ENCODE data around the gene HLF. TPM values are rescaled to one million over a fixed set of nuclear protein-coding genes. Genes with fewer than 3 reads are reported as not detected.

HLF gene
- polyA plus RNA-seq, 10 donors: 4.4 to 9.3 (median 5.5) TPM

DNA sequence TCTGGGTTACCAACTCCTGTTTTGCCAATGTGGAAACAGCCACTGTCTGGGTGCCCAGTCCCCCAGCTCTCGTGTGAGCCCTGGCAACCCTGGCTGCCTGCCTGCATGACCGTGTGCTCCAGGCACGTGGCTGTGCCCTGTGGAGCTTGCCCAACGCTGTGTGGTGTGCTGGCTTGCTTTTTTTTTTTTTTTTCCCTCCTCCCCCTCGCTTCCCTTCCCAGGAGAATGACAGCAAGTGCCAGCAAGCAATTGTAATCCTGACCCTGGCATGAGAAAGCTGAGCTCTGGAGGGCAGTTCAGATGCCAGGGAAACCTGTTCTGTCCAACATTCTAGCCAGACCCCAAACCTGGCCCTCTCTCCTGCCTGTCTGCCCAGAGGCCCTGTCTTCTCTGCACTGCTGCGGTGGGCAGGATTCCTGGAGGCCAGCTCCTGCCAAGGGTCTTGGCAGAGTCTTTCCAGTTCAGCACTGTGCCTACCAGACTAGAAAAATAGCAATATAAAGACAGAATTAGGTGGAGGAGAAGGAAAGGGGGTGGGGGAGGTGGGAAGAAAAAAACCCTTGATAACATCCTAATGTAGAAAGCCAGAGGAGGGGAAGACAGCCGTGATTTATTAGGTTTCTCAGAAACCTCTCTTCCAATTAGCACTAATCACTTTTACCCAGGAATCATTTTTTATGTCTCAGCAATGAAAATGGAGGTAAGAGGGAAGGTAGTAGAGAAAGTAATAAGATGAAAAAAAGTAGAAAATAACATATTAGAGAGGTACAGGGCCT, 9.0 kb downstream of the HLF start:
- DNase-seq: peak in 2 of 3 donors; percentile 32 to 41

DNA sequence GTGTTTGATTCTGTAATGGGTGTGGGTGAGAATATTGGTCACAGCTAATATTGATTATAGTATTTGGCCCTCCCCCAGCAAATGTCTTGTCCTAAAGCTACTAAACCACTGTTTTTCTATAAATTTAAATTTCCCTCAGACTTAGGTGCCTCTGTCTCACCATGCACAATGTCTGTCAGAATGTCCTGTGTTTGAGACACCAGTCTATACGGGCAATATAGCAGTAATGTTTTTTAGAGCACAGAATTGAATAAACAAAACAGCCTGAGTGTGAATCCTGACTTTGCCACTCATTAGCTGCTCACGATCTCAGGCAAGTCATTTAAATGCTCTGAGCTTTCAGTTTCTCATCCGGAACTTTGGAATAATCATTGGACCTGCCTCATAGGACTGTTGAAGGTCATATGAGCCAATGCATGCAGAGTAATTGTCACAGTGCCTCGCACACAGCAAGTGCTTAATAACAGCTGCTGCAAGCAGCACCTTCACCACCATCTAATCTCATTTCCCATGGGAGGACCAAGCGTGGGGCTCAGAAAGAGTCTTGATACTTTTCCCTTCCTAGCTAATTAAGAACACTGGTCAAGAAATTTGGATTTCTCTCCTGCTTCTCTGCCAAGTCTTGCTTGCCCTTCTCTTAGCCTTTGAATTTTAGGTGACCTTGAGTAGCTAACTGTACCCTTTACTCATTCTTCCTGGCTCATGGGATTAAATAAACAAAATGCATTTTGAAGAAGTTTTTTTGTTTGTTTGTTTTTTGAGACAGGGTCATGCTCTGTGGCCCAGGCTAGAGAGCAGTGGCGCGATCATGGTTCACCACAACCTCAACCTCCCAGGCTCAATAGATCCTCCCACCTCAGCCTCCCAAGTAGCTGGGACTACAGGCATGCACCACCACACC, 9.8 kb downstream of the HLF start:
- no peak for DNase-seq

GRCh38 chr17:55275894-55276804, 11.4 kb downstream of the HLF start:
- no peak for DNase-seq

DNA sequence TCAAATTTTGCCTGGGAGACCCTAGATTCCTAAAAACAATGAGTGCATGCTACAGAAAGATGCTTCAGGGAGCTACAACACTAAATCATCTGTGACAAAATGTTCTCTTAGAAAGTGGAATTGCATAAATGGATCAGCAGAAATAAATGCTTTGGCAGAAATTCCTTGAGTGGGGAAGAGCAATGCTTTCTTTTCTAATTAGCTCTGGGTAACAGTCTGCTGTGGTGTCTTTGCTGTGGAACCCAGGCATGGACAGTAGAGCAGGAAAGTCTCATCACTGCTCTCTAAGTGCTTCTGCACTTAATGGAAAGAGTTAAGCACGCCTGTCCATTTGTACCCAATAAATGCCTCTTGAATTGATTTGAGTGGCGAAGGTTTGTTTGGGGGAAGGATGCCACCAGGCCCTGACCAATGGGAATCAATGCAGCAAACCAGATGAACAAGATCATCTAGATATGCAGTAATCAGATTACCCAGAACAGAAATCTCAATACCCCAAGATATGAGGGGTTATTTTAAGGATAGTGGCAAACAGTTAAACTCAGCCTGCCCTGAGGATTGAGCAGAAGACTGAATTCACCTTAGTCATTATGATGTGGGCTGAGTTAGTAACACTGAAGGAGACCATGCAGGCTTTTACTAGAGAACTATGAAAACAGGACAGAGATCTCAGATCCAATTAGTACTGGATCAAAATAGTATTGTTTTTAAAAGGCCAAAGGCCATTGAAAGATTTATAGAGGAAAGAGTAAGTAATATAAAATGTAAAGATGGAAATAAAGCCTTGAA, 13.6 kb downstream of the HLF start:
- DNase-seq: no peak

GRCh38 chr17:55279203-55279602, 14.4 kb downstream of the HLF start:
- DNase-seq: no peak

GRCh38 chr17:55279788-55280187, 15.0 kb downstream of the HLF start:
- DNase-seq: no peak

DNA sequence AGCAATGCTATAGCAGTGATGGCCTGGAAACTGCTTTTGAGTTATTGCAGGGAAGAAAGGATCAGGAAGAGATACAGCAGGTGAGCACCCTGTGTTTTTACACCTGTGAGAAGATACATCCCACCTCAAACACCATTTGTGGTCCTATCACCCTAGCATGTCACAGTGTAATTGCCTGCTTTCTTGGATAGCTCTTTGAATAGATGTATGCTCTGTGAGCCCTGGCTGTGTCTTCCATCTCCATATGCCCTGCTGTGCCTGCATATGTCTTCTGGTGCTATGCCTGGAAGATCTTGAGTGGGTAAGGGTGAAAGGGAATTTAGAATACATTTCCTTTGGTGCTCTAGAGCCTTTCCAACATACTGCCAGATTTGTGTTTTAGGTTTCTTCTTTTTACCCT, 15.5 kb downstream of the HLF start:
- no peak for DNase-seq

GRCh38 chr17:55281649-55282378, 17.1 kb downstream of the HLF start:
- peak in 1 of 3 donors; percentile 23 for DNase-seq

DNA sequence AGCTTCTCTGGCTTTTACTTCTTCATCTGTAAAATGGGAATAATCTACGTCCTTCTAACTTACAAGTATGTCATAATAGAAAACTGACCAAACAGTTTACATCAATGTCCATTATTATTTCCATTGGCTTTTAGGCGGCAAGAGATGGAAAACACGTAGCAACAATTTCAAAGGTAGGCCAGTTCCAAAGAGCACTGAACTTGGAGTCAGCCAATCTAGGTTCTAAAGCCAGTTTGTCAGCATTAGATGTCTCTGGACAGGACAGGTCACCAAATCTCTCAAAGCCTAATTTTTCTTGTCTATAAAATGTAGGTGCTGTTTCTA, 17.6 kb downstream of the HLF start:
- no peak for DNase-seq

GRCh38 chr17:55282741-55283140, 18.0 kb downstream of the HLF start:
- peak in 1 of 3 donors; percentile 19 for DNase-seq

- DNase-seq: peak in 2 of 3 donors; percentile 49 to 54
These were observed 18.7 kb downstream of the HLF start for GRCh38 chr17:55283256-55283965.

GRCh38 chr17:55284001-55284884, 19.5 kb downstream of the HLF start:
- DNase-seq: no peak

DNA sequence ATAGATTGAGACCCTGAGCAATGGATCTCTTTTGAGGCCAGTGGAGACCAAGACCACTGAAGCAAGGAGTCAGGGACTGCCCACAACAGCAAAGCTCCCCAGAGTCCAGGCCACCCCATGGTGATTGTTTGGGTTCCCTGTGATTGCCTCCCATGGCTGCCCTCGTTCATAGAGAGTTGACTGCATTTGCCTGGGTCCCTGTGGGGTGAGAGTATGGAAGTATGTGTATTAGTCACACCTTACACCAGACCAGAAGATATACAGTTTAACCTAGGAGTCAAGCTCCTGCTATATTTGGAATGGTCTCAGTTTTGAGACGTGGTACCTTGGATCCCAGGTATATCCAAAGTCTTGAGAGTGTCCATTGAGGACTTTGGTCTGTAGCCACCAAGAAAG, 20.2 kb downstream of the HLF start:
- DNase-seq: no peak

GRCh38 chr17:55285340-55286301, 20.9 kb downstream of the HLF start:
- peak; percentile 86 to 97 (median 94) for DNase-seq

DNA sequence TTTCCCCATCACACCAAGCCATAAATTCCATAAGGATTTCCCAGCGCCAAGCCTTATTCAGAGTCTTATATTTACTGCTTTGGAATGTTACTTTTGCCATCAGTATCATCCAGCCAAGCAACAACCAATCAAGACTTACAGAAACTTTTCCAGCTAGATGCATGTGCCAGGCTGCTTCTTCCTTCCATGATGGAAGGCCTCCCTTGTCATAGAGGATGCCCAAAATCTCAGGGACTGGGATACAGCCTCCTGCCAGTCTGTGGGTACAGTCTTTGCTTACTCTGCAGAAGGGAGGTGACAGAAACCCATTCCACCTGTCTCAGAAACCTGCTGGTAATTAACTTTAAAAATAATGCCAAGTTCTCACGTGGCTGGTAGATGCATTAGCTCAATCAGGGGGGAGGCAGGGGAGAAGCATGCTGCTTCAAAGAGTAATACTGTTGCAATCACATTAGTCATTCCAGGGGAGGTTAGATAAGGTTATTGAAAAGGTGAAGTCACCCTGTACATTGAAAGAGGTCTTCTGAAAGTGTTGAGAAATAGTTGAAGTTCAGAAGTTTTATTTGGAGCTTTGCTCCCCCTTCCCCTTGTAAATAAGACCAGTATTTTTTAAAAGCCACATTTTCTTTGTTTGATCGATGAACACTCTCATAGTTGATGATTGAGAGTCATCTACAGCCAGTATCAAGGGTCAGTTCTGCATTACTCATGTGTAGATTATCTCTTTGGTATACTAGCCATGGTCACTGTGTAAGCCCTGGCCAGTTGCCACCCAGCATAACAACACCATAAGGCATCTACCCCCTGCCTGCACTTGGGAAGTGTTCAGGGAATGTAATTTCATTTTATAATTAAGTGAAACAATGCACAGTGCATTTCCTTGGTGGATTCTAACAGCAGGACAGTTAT, 22.2 kb downstream of the HLF start:
- no peak for DNase-seq

- no peak for DNase-seq
These were observed 23.8 kb downstream of the HLF start for GRCh38 chr17:55288356-55289105.

All from muscle of back (tissue), 11 donors.